ENCODE measurements around the gene MRPL55.

The MRPL55 gene

GRCh38 chr1:228082918-228083870 lies 25.9 kb downstream of the MRPL55 start:
- no peak for TF ChIP-seq CTCF (IDR thresholded peaks at IDR 0.05; ENCODE audit: insufficient read depth, low read length, missing control alignments)
- DNase-seq (ENCODE audit: low read depth, low spot score), result no peak
- peak overlapping the region; percentile 89 for H3K4me3 ChIP-seq (ENCODE audit: low read depth, low read length)
- CTCF ChIA-PET, result interaction anchor here (0.5 to 1.5 kb wide), 6 partner anchors 9 to 540 kb away, joined by 3 read pairs; no protein-coding TSS in a partner anchor
- POLR2A ChIA-PET, result interaction anchor here (1.0 to 1.2 kb wide), 4 partner anchors 7 to 307 kb away, joined by 3 to 4 read pairs (median 4); no protein-coding TSS in a partner anchor

GRCh38 chr1:228082214-228082917 lies 26.7 kb downstream of the MRPL55 start, which contains the start of gene ARF1:
Gene ARF1 (plus strand): TSS chr1:228082708. CDS start chr1:228097115, 14,407 bp downstream.
- DNase-seq (ENCODE audit: low read depth, low spot score), result no peak
- ChIA-PET CTCF (interaction anchor here (0.9 to 1.5 kb wide), 5 partner anchors 9 to 518 kb away, joined by 3 read pairs; no protein-coding TSS in a partner anchor), POLR2A (interaction anchor here (0.5 to 1.2 kb wide), 13 partner anchors 8 to 1150 kb away, joined by 3 to 4 read pairs (median 3); no protein-coding TSS in a partner anchor)
- no peak for TF ChIP-seq CTCF (IDR thresholded peaks at IDR 0.05; ENCODE audit: insufficient read depth, low read length, missing control alignments)
- peak within 1 kb of the TSS; percentile 89 for H3K4me3 ChIP-seq (ENCODE audit: low read depth, low read length)

DNA sequence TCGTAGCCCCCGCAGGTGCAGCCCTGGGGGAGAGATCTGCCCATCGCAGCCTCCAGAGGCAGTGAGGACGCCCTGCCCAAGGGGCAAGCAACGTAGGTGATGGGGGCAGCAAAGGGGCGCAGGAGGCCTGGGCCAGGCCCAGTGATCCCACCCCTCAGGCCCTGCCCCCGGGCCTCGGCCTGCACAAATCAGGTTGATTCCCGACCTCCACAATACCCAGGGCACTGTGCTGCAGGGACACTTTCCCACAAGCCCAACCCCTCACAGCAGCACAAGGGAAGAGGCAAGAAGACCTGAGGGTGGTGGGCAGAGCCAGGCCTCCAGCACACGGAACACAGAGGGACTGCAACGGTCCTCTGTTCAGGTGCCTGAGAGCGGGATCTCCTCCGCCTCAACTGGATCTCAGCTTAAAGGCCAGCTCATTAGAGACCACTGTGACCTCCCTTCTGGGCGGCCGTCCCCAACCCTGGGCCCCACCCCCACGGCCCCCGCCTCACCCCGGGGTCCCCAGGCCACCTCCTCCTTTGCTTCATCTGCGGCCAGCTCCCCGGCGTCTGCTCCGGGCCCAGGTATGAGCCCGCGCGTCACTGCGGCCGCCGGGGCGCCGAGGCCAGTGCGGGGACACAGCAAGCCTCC lies 27.4 kb downstream of the MRPL55 start:
- ChIA-PET CTCF (interaction anchor here (0.9 to 1.5 kb wide), 5 partner anchors 8 to 518 kb away, joined by 3 read pairs; no protein-coding TSS in a partner anchor), POLR2A (interaction anchor here (0.5 to 1.2 kb wide), 13 partner anchors 8 to 1149 kb away, joined by 3 to 4 read pairs (median 3); no protein-coding TSS in a partner anchor)
- no peak for DNase-seq (ENCODE audit: low read depth, low spot score)
- no peak for TF ChIP-seq CTCF (IDR thresholded peaks at IDR 0.05; ENCODE audit: insufficient read depth, low read length, missing control alignments)
- peak overlapping the region; percentile 87 for H3K4me3 ChIP-seq (ENCODE audit: low read depth, low read length)

- TF ChIP-seq CTCF (IDR thresholded peaks at IDR 0.05; ENCODE audit: insufficient read depth, low read length, missing control alignments), result no peak
- no peak for DNase-seq (ENCODE audit: low read depth, low spot score)
- ChIA-PET POLR2A (no interaction called here), CTCF (interaction anchor here (1.1 to 1.5 kb wide), 3 partner anchors 7 to 517 kb away, joined by 3 read pairs; no protein-coding TSS in a partner anchor)
- peak overlapping the region; percentile 87 for H3K4me3 ChIP-seq (ENCODE audit: low read depth, low read length)
Measured at GRCh38 chr1:228081144-228081543, 28.0 kb downstream of the MRPL55 start.

DNA sequence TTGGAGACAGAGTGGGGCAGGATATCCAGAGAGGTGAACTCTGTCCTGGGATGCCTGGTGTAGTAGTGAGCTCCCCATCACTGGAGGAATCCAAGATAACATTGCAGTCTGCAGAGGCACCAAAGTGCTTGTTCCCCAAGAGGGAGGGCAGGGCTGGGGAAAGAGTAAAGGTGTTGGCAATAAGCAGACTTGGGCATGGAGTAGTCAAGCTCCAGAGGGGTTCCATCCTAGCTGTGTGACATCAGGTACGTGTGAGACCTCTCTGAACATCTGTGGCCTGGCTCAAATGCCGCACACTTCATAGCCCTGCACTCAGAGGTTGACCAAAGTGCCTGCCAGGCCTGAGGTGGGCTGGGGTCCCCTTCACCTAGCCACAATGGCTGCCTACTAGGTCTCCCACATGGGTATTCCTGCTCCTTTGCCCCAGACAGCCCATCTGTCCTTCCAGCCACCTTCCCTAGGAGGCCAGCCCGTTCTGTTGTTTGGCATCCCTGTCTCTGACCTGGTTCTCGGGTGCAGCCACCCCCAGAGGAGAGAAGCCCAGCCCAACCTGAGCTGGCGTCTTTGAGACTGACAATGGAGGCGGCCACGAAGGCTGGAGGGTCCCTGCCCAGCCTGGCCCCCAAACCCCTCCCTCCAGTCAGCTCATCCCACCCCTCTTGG lies 29.4 kb downstream of the MRPL55 start:
- H3K4me3 ChIP-seq (ENCODE audit: low read depth, low read length), result no peak overlapping the region
- DNase-seq (ENCODE audit: low read depth, low spot score), result no peak
- ChIA-PET CTCF (no interaction called here), POLR2A (no interaction called here)
- no peak for TF ChIP-seq CTCF (IDR thresholded peaks at IDR 0.05; ENCODE audit: insufficient read depth, low read length, missing control alignments)
